CD4-positive, alpha-beta T cell (primary cell): Measurements from ENCODE around the gene ZMAT1. TPM values are rescaled to one million over a fixed set of nuclear protein-coding genes. Genes with fewer than 3 reads are reported as not detected.

Source experiments
- ATAC-seq: fragments of 200-7000 bp; cut with Tn5 transposase; one replicate; pipeline ENCODE4 v1.10.0; 2022; ENCODE audit warnings: mild to moderate bottlenecking; ENCODE audit not compliant: poor library complexity
- CTCF ChIA-PET: fragments of 350-600 bp; sonication (Branson Sonifier 250); formaldehyde crosslinking; loops from one replicate; lab custom pipeline; 2021; ENCODE audit warnings: antibody characterized with exemption, inconsistent platforms; lab: Charles Lee
- POLR2A ChIA-PET: fragments of 350-600 bp; sonication (Branson Sonifier 250); formaldehyde crosslinking; loops from one replicate; lab custom pipeline; 2021; ENCODE audit warnings: antibody characterized with exemption, inconsistent platforms; lab: Charles Lee
- DNase-seq, 14 experiments: peaks; one replicate each; pipeline ENCODE4 v3.0.0-alpha.2; 2013 to 2020; ENCODE audit warnings: mixed read lengths in 2 of 14
- H3K27ac ChIP-seq, 2 donors: one replicate each; pipeline versions ENCODE4 v1.5.1 to v1.7.0; 2013; ENCODE audit warnings: low read length in 2 of 2, low read depth in 1 of 2, mild to moderate bottlenecking in 1 of 2
- H3K27me3 ChIP-seq, 2 experiments: 1 replicate in 1 of 2; 2 replicates in 1 of 2; pipeline versions ENCODE4 v1.6.1 to v1.7.0; 2013; ENCODE audit warnings: low read length in 2 of 2, control low read depth in 1 of 2, mild to moderate bottlenecking in 1 of 2, moderate library complexity in 1 of 2; ENCODE audit not compliant: insufficient read depth in 2 of 2, control insufficient read depth in 1 of 2
- H3K36me3 ChIP-seq: one replicate; pipeline ENCODE4 v1.6.1; 2013; ENCODE audit warnings: low read length, control low read depth; ENCODE audit not compliant: insufficient read depth
- H3K4me1 ChIP-seq: one replicate; pipeline ENCODE4 v1.6.1; 2013; ENCODE audit warnings: low read length, control low read depth; ENCODE audit not compliant: insufficient read depth
- H3K4me3 ChIP-seq: one replicate; pipeline ENCODE4 v1.5.1; 2013; ENCODE audit warnings: mild to moderate bottlenecking, low read length, moderate library complexity
- H3K9me3 ChIP-seq, 2 experiments: 1 replicate in 1 of 2; 2 replicates in 1 of 2; pipeline versions ENCODE4 v1.6.1 to v1.7.0; 2013; ENCODE audit warnings: low read length in 2 of 2, mild to moderate bottlenecking in 2 of 2, control low read depth in 1 of 2, moderate library complexity in 1 of 2; ENCODE audit not compliant: control insufficient read depth in 1 of 2, insufficient read depth in 1 of 2
- H3K27ac Mint-ChIP-seq: one replicate; pipeline ENCODE4 v1.8.0; 2020; ENCODE audit warnings: mixed read lengths
- H3K27me3 Mint-ChIP-seq: one replicate; pipeline ENCODE4 v1.8.0; 2021; ENCODE audit warnings: mixed read lengths
- H3K36me3 Mint-ChIP-seq: one replicate; pipeline ENCODE4 v1.8.0; 2021; ENCODE audit warnings: low read depth, mixed read lengths
- H3K4me1 Mint-ChIP-seq: one replicate; pipeline ENCODE4 v1.8.0; 2021; ENCODE audit warnings: low read depth, mixed read lengths
- H3K4me3 Mint-ChIP-seq: one replicate; pipeline ENCODE4 v1.8.0; 2020; ENCODE audit warnings: mild to moderate bottlenecking, mixed read lengths
- H3K9me3 Mint-ChIP-seq: one replicate; pipeline ENCODE4 v1.8.0; 2020; ENCODE audit warnings: mixed read lengths
- intact Hi-C, 2 experiments: fragments of 100-400 bp; cut with DNase I in 1 of 2; cut with micrococcal nuclease in 1 of 2; formaldehyde crosslinking; loops; one replicate each; pipeline versions ENCODE4 v1.15.1 to v1.9.0; 2023 to 2025; cut with DNase I, micrococcal nuclease
- total RNA-seq, 174 experiments: library from RNA in 2 of 174; stranded (reverse) in 2 of 174; gene quantifications; one replicate each; pipeline ENCODE4 v1.2.3 and lab custom pipeline; 2021 to 2026
- TF ChIP-seq, protein P1 (sequence below): fragments of 200-600 bp; IDR thresholded peaks from one replicate; pipeline ENCODE4 v1.8.0; 2022; ENCODE audit warnings: antibody characterized with exemption, mild to moderate bottlenecking

ZMAT1 gene
- total RNA-seq, 2 experiments from 2014 or later, result 19.2 to 20.2 TPM

DNA sequence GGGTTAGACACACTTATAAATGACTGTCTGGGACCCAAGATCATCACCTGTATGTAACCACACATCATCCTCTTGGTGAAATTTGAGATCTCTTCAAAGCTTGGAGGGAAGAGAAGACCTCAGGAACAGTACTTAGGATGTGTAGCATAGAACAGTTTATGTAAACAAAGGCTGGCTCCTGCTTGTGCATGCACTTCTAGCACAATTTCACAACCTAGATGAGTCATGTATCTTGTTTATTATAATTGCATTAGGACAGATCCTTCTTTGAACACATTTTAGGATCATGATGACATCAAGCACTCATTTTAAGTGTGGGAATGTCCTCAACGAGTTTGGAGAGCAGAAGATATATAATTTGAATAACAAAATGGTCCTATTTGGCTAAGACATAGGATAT lies 26.3 kb upstream of the ZMAT1 start:
- TF ChIP-seq, protein P1, sequence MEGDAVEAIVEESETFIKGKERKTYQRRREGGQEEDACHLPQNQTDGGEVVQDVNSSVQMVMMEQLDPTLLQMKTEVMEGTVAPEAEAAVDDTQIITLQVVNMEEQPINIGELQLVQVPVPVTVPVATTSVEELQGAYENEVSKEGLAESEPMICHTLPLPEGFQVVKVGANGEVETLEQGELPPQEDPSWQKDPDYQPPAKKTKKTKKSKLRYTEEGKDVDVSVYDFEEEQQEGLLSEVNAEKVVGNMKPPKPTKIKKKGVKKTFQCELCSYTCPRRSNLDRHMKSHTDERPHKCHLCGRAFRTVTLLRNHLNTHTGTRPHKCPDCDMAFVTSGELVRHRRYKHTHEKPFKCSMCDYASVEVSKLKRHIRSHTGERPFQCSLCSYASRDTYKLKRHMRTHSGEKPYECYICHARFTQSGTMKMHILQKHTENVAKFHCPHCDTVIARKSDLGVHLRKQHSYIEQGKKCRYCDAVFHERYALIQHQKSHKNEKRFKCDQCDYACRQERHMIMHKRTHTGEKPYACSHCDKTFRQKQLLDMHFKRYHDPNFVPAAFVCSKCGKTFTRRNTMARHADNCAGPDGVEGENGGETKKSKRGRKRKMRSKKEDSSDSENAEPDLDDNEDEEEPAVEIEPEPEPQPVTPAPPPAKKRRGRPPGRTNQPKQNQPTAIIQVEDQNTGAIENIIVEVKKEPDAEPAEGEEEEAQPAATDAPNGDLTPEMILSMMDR, result no peak
- H3K27ac Mint-ChIP-seq, result no peak overlapping the region
- intact Hi-C loops, result no loop called here

DNA sequence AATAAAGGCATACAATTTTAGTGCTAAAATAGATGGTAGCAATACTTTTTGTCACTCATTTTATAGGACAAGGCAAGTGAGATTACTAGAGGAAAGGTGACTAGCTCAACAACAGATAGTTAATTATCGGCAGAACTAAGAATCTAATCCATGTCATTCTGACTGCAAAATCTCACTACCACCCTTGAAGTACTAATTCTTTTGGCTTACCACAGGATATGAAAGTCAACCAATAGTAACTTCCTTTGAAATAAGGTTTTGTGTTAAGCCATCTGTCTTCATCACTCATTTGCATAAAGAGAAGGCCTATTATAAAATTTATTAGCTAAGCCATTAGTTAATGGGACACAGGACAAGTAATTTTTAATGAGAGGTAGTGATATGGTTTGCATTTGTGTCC lies 25.3 kb upstream of the ZMAT1 start:
- Histone ChIP-seq H3K27me3 (peaks cover 0 to 5% of the 10 kb centered on the region in 2 experiments), H3K27ac (no peak overlapping the region), H3K4me1 (no peaks in the 10 kb centered on the region), H3K9me3 (no peaks in the 10 kb centered on the region), H3K36me3 (no peaks in the 10 kb centered on the region), H3K4me3 (no peak overlapping the region)
- TF ChIP-seq, protein P1, result no peak
- intact Hi-C loops, result no loop called here
- no peak for DNase-seq
- no peaks in the 10 kb centered on the region for H3K4me1 Mint-ChIP-seq
- H3K27me3 Mint-ChIP-seq, result peaks cover 23% of the 10 kb centered on the region
- no peak overlapping the region for H3K27ac Mint-ChIP-seq
- peaks cover 2% of the 10 kb centered on the region for H3K9me3 Mint-ChIP-seq
- H3K36me3 Mint-ChIP-seq, result no peaks in the 10 kb centered on the region
- no peak overlapping the region for H3K4me3 Mint-ChIP-seq
- CTCF ChIA-PET, result interaction anchor here (0.7 kb wide), 1 partner anchor 57 kb away, joined by 3 read pairs; no protein-coding TSS in a partner anchor
- POLR2A ChIA-PET, result no interaction called here
- ATAC-seq, result no peak

More for the DNA sequence above, 26.3 kb upstream of the ZMAT1 start:
- no peaks in the 10 kb centered on the region for H3K36me3 ChIP-seq
- Mint-ChIP-seq H3K27me3 (peaks cover 27% of the 10 kb centered on the region), H3K4me1 (no peaks in the 10 kb centered on the region), H3K9me3 (no peaks in the 10 kb centered on the region), H3K36me3 (no peaks in the 10 kb centered on the region), H3K4me3 (no peak overlapping the region)
- H3K27ac ChIP-seq, result no peak overlapping the region
- no peak for DNase-seq
- no peaks in the 10 kb centered on the region for H3K9me3 ChIP-seq
- POLR2A ChIA-PET, result no interaction called here
- H3K27me3 ChIP-seq, result peaks cover 0 to 5% of the 10 kb centered on the region in 2 experiments
- ATAC-seq, result no peak
- no peak overlapping the region for H3K4me3 ChIP-seq
- CTCF ChIA-PET, result no interaction called here
- no peaks in the 10 kb centered on the region for H3K4me1 ChIP-seq

DNA sequence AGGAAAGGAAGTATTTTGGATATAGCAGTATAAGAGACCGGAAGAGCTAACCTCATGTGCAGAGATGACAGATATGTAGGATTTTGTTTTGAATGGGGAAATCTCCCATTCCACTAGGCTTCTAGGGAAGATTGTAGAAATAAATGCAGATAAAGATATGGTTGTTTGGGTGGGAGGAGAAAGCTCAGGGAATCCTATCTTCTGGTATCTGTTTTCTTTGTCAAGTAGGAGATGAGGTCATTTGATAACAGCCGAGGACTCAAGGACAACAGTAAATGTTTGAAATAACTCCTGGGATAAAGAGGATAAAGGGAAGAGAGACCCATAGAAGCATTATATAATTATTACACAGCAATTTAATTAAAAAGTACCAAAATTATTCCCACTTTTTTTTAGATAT lies 24.7 kb upstream of the ZMAT1 start:
- Histone ChIP-seq H3K4me1 (no peaks in the 10 kb centered on the region), H3K36me3 (no peaks in the 10 kb centered on the region), H3K4me3 (no peak overlapping the region), H3K27ac (no peak overlapping the region), H3K27me3 (peaks cover 0 to 3% of the 10 kb centered on the region in 2 experiments), H3K9me3 (no peaks in the 10 kb centered on the region)
- Mint-ChIP-seq H3K27ac (no peak overlapping the region), H3K36me3 (no peaks in the 10 kb centered on the region), H3K4me3 (no peak overlapping the region), H3K4me1 (no peaks in the 10 kb centered on the region), H3K27me3 (peaks cover 22% of the 10 kb centered on the region), H3K9me3 (peaks cover 2% of the 10 kb centered on the region)
- CTCF ChIA-PET, result interaction anchor here (0.7 kb wide), 1 partner anchor 57 kb away, joined by 3 read pairs; no protein-coding TSS in a partner anchor
- DNase-seq (no peak), ATAC-seq (no peak)
- TF ChIP-seq, protein P1, result no peak
- intact Hi-C loops, result no loop called here
- POLR2A ChIA-PET, result no interaction called here
